K562 (cell line): ENCODE results near the gene SDCBP2. TPM values are rescaled to one million over a fixed set of nuclear protein-coding genes. Genes with fewer than 3 reads are reported as not detected.
A peak's percentile ranks its signal among the peaks of the same experiment; 100 is the strongest.

Source experiments
- CHD1 ChIP-seq: fragments of 200-600 bp; sonication (generic); IDR thresholded peaks from one replicate; pipeline ENCODE4 v1.6.1; 2012; ENCODE audit warnings: mild to moderate bottlenecking, moderate library complexity, low read length, inconsistent platforms
- DPF2 ChIP-seq: fragments of 450-650 bp; IDR thresholded peaks from 2 replicates; pipeline ENCODE4 v1.6.1; 2016
- E4F1 ChIP-seq: fragments of 250-450 bp; sonication (Bioruptor Pico); IDR thresholded peaks from 2 replicates; pipeline ENCODE4 v1.5.0; 2021; ENCODE audit warnings: mild to moderate bottlenecking, borderline replicate concordance
- EGR1 ChIP-seq: fragments of 450-650 bp; conservative IDR thresholded peaks from 2 replicates; pipeline ENCODE4 v1.6.1; 2017; ENCODE audit warnings: mild to moderate bottlenecking
- ELF2 ChIP-seq: fragments of 250-450 bp; sonication (Bioruptor Pico); IDR thresholded peaks from 2 replicates; pipeline ENCODE4 v1.5.0; 2021; ENCODE audit warnings: mild to moderate bottlenecking
- EP400 ChIP-seq: fragments of 450-650 bp; IDR thresholded peaks from 2 replicates; pipeline ENCODE4 v1.6.1; 2017; ENCODE audit warnings: antibody characterized with exemption, mild to moderate bottlenecking, moderate library complexity
- ETS2 ChIP-seq: IDR thresholded peaks from 2 replicates; pipeline ENCODE4 v1.6.1; 2016; ENCODE audit warnings: borderline replicate concordance, missing genetic modification characterization, mild to moderate bottlenecking, moderate library complexity, missing compliant biosample characterization; ENCODE audit not compliant: poor library complexity, severe bottlenecking
- MEF2A ChIP-seq: IDR thresholded peaks from 2 replicates; pipeline ENCODE4 v1.6.1; 2011; ENCODE audit warnings: low read depth, mild to moderate bottlenecking, low read length, moderate library complexity; ENCODE audit not compliant: control insufficient read depth
- MYNN ChIP-seq, 2 experiments: sonication (generic); formaldehyde crosslinking in 1 of 2; IDR thresholded peaks; 2 replicates each; pipeline versions ENCODE4 v1.5.0 to v1.6.1; 2016 to 2020; ENCODE audit warnings: antibody characterized with exemption in 1 of 2, missing genetic modification reagents in 1 of 2
- NBN ChIP-seq: fragments of 450-650 bp; IDR thresholded peaks from 2 replicates; pipeline ENCODE4 v1.6.1; 2016; ENCODE audit warnings: low read depth, mild to moderate bottlenecking
- POU5F1 ChIP-seq: fragments of 150-350 bp; IDR thresholded peaks from 2 replicates; pipeline ENCODE4 v1.6.1; 2014; ENCODE audit warnings: borderline replicate concordance, low read length, low read depth, mild to moderate bottlenecking; ENCODE audit not compliant: partially characterized antibody
- RAD21 ChIP-seq, 2 experiments: fragments of 250-450 bp in 1 of 2; fragments of 450-650 bp in 1 of 2; sonication (Bioruptor Pico) in 1 of 2; formaldehyde crosslinking in 1 of 2; IDR thresholded peaks in 1 of 2; conservative IDR thresholded peaks in 1 of 2; 2 replicates each; pipeline versions ENCODE4 v1.4.0 to v1.8.0; 2020 to 2022; ENCODE audit warnings: mild to moderate bottlenecking in 2 of 2, moderate library complexity in 1 of 2
- UBTF ChIP-seq, 2 experiments: IDR thresholded peaks; 2 replicates each; pipeline ENCODE4 v1.6.1; 2012; ENCODE audit warnings: improper control_type of control experiment in 2 of 2, low read depth in 2 of 2, low read length in 2 of 2, borderline replicate concordance in 1 of 2
- ZBTB9 ChIP-seq: fragments of 450-650 bp; formaldehyde crosslinking; IDR thresholded peaks from 2 replicates; pipeline ENCODE4 v1.4.0; 2020; ENCODE audit warnings: mild to moderate bottlenecking, moderate library complexity
- ZFP91 ChIP-seq: sonication (generic); formaldehyde crosslinking; IDR thresholded peaks from 2 replicates; pipeline ENCODE4 v1.8.0; 2022; ENCODE audit warnings: mild to moderate bottlenecking, missing genetic modification reagents
- ZNF668 ChIP-seq: fragments of 250-450 bp; sonication (Bioruptor Pico); IDR thresholded peaks from 2 replicates; pipeline ENCODE4 v1.8.0; 2022; ENCODE audit warnings: mild to moderate bottlenecking, inconsistent platforms
- polyA plus RNA-seq, 8 experiments: library from polyadenylated mRNA; depleted of rRNA in 4 of 8; stranded (reverse) in 5 of 8; unstranded in 3 of 8; fragments of >200 nt; fragmentation: Nextera tagmentation in 2 of 8; fragmentation: Illumina TruSeq in 1 of 8; extraction: Ambion mirVana in 2 of 8; extraction: Trizol in 1 of 8; gene quantifications; 2 replicates each; pipeline versions ENCODE4 v1.2.1 to v1.2.3, GENCODE V29; 2011 to 2014; ENCODE audit warnings: inconsistent platforms in 1 of 8, missing spikeins in 1 of 8
- total RNA-seq, 7 experiments: library from RNA; depleted of rRNA in 6 of 7; stranded (reverse); fragments of >200 nt in 6 of 7; fragmentation: Illumina TruSeq in 2 of 7; extraction: Trizol in 2 of 7; gene quantifications; 2 replicates each; pipeline versions ENCODE4 v1.2.1 to v1.2.3, GENCODE V29; 2011 to 2021; ENCODE audit warnings: low replicate concordance in 1 of 7

The SDCBP2 gene
- total and polyA plus RNA-seq, 9 of the 15 experiments (the other 6 are each of a cell fraction or from before 2014, with no cell fraction given): 0.06 to 1.2 (median 0.80) TPM

- TF ChIP-seq ZFP91: no peak
- TF ChIP-seq ETS2 (tag): no peak
- TF ChIP-seq POU5F1: no peak
- no peak for TF ChIP-seq ZBTB9 (CRISPR knock-in tag)
- peak; percentile 42; the same call in 1 of the 2 replicates for TF ChIP-seq DPF2
- TF ChIP-seq EP400: peak; percentile 96
- peak; percentile 68 for TF ChIP-seq EGR1
- no peak for TF ChIP-seq RAD21 (CRISPR knock-in tag; conservative IDR thresholded peaks at IDR 0.05 in 1 of 2, IDR thresholded peaks at IDR 0.05 in 1 of 2)
- TF ChIP-seq MEF2A: no peak
- peak; percentile 86; the same call in 1 of the 2 replicates for TF ChIP-seq NBN
- peak; percentile 86 for TF ChIP-seq CHD1
- no peak for TF ChIP-seq UBTF (IDR thresholded peaks at IDR 0.05; ENCODE audit: borderline replicate concordance in 1 of 2, low read depth in 2 of 2, low read length in 2 of 2)
- TF ChIP-seq E4F1: no peak
- TF ChIP-seq ELF2 (CRISPR knock-in tag): no peak
- no peak; the same call in 1 of the 2 replicates for TF ChIP-seq ZNF668
- TF ChIP-seq MYNN (IDR thresholded peaks at IDR 0.05): peak; percentile 99
- TF ChIP-seq MYNN (CRISPR knock-in tag; IDR thresholded peaks at IDR 0.05): peak; percentile 83
Measured at GRCh38 chr20:1325173-1326030, 3.5 kb downstream of the SDCBP2 start (continued).
